Gastrocnemius medialis (tissue), 4 donors: ENCODE results near the gene ACTC1. TPM values are rescaled to one million over a fixed set of nuclear protein-coding genes. Genes with fewer than 3 reads are reported as not detected.

ENCODE experiments used
- ATAC-seq, 2 donors: fragments of 150-250 bp; one replicate each; pipeline ENCODE4 v1.9.1; 2016
- DNase-seq, 2 donors: peaks; one replicate each; pipeline ENCODE4 v3.0.0-alpha.2; 2019
- H3K27ac ChIP-seq, 4 donors: fragments of 200-600 bp; sonication (generic); 1 replicate in 1 of 4; 2 replicates in 3 of 4; pipeline ENCODE4 v1.5.1; 2016 to 2018; ENCODE audit warnings: mild to moderate bottlenecking in 2 of 4, moderate library complexity in 1 of 4
- H3K27me3 ChIP-seq, 3 donors: fragments of 200-600 bp; sonication (generic) in 2 of 3; 1 replicate in 1 of 3; 2 replicates in 2 of 3; pipeline versions ENCODE4 v1.5.1 to v1.6.0; 2016 to 2019; ENCODE audit warnings: mild to moderate bottlenecking in 1 of 3, moderate library complexity in 1 of 3
- H3K36me3 ChIP-seq, 2 donors: fragments of 200-600 bp; sonication (generic) in 1 of 2; one replicate each; pipeline ENCODE4 v1.5.1; 2017 to 2018
- H3K4me1 ChIP-seq, 2 donors: fragments of 200-600 bp; sonication (generic) in 1 of 2; one replicate each; pipeline ENCODE4 v1.5.1; 2016 to 2017; ENCODE audit warnings: mild to moderate bottlenecking in 2 of 2
- H3K4me3 ChIP-seq, 4 donors: fragments of 200-600 bp; sonication (generic) in 3 of 4; 1 replicate in 1 of 4; 2 replicates in 3 of 4; pipeline ENCODE4 v1.5.1; 2016 to 2019; ENCODE audit warnings: mild to moderate bottlenecking in 2 of 4
- H3K9me3 ChIP-seq, 3 donors: fragments of 200-600 bp; sonication (generic) in 2 of 3; 1 replicate in 1 of 3; 2 replicates in 2 of 3; pipeline ENCODE4 v1.5.1; 2016 to 2019
- CTCF ChIP-seq, 5 experiments: fragments of 450-650 bp in 3 of 5; fragments of 200-600 bp in 2 of 5; sonication (generic) in 2 of 5; IDR thresholded peaks in 4 of 5; conservative IDR thresholded peaks in 1 of 5; 1 replicate in 4 of 5; 2 replicates in 1 of 5; pipeline ENCODE4 v1.5.1; 2016 to 2019; ENCODE audit warnings: antibody characterized with exemption in 5 of 5, mild to moderate bottlenecking in 3 of 5, moderate library complexity in 3 of 5
- POLR2A ChIP-seq, 2 donors: fragments of 450-650 bp; IDR thresholded peaks; one replicate each; pipeline ENCODE4 v1.6.1; 2017; ENCODE audit warnings: antibody characterized with exemption in 2 of 2, mild to moderate bottlenecking in 2 of 2, moderate library complexity in 2 of 2
- in situ Hi-C, 4 donors: fragments of 200-750 bp; cut with MboI; loops; one replicate each; pipeline versions ENCODE4 v1.15.0 to v1.8.0; 2017; ENCODE audit warnings: low sequenced_read_pairs in 4 of 4
- intact Hi-C: fragments of 100-400 bp; cut with DNase I; formaldehyde crosslinking; loops from one replicate; pipeline ENCODE4 v1.15.1; 2023; ENCODE audit warnings: low total_unique reads
- total RNA-seq, 4 donors: library from RNA; depleted of rRNA; stranded (reverse); fragments of >200 nt; gene quantifications; one replicate each; pipeline versions ENCODE4 v1.1.0 to v1.2.3, GENCODE V29; 2016

ACTC1 gene
- total RNA-seq, 4 donors from 2014 or later: 5.6 to 449 (median 78.0) TPM

GRCh38 chr15:34828145-34828911 lies 33.0 kb upstream of the ACTC1 start:
- Histone ChIP-seq H3K27me3 (no peaks in the 10 kb centered on the region), H3K36me3 (no peaks in the 10 kb centered on the region), H3K9me3 (no peaks in the 10 kb centered on the region), H3K27ac (no peak overlapping the region), H3K4me1 (no peaks in the 10 kb centered on the region), H3K4me3 (no peak overlapping the region)
- in situ Hi-C loops (no loop called here), intact Hi-C loops (no loop called here)
- TF ChIP-seq CTCF (IDR thresholded peaks at IDR 0.05 in 4 of 5, conservative IDR thresholded peaks at IDR 0.05 in 1 of 5) (no peak), POLR2A (IDR thresholded peaks at IDR 0.05) (no peak)
- no peak for ATAC-seq
- no peak for DNase-seq

DNA sequence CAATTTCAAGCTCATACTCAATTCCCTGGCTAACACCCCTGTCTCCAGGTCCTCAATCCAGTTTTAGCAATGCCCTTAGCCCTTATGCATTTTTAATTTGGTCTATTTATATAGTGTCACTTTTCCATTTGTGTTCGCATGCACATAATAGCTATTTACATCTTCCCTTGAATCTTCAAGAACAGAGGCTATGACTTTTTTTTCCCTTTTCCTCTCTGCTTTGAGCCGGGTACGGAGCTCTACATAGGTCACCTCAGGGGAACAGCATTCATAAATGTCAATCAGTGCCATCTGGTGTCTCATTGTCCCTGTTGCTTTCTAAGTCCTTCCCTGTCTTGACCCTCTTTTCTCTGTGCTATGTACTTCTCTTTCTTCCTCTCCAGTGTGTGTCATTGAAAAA lies 26.5 kb upstream of the ACTC1 start:
- Histone ChIP-seq H3K4me3 (no peak overlapping the region), H3K27me3 (no peaks in the 10 kb centered on the region), H3K36me3 (no peaks in the 10 kb centered on the region), H3K4me1 (no peaks in the 10 kb centered on the region), H3K9me3 (no peaks in the 10 kb centered on the region), H3K27ac (no peak overlapping the region)
- intact Hi-C loops (no loop called here), in situ Hi-C loops (no loop called here)
- no peak for TF ChIP-seq POLR2A (IDR thresholded peaks at IDR 0.05)
- no peak for TF ChIP-seq CTCF (IDR thresholded peaks at IDR 0.05 in 4 of 5, conservative IDR thresholded peaks at IDR 0.05 in 1 of 5)
- ATAC-seq (no peak), DNase-seq (no peak)

DNA sequence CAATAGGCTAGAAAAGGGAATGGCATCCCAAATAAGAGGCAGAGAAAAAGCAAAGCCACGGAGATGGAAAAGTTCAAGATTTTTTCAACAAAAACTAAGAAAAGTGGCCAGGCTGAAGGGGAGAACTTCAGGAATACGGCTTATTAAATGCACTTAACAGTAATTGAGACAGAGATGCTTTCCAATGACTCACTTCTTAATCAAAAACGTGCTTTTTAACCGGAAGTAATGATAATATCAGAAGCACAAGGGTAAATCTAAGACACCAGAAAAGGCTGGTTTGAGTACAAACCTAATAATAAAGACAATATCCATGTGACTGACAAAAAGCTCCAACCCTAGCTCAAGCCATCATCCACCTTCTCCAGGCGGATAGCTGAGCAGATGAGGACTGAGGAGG lies 24.8 kb upstream of the ACTC1 start:
- Histone ChIP-seq H3K36me3 (no peaks in the 10 kb centered on the region), H3K27ac (no peak overlapping the region), H3K4me1 (no peaks in the 10 kb centered on the region), H3K4me3 (no peak overlapping the region), H3K9me3 (no peaks in the 10 kb centered on the region), H3K27me3 (no peaks in the 10 kb centered on the region)
- intact Hi-C loops: no loop called here
- TF ChIP-seq CTCF (IDR thresholded peaks at IDR 0.05 in 4 of 5, conservative IDR thresholded peaks at IDR 0.05 in 1 of 5) (no peak), POLR2A (IDR thresholded peaks at IDR 0.05) (no peak)
- ATAC-seq (no peak), DNase-seq (no peak)
- in situ Hi-C loops: no loop called here

GRCh38 chr15:34818526-34818925 lies 23.2 kb upstream of the ACTC1 start:
- no peak overlapping the region for H3K27ac ChIP-seq
- peaks cover 0 to 2% (median 0%) of the 10 kb centered on the region in 3 donors for H3K27me3 ChIP-seq
- H3K9me3 ChIP-seq: no peaks in the 10 kb centered on the region
- DNase-seq: no peak
- no peaks in the 10 kb centered on the region for H3K4me1 ChIP-seq
- no peak overlapping the region for H3K4me3 ChIP-seq
- ATAC-seq: no peak
- intact Hi-C loops: no loop called here
- TF ChIP-seq CTCF (IDR thresholded peaks at IDR 0.05 in 4 of 5, conservative IDR thresholded peaks at IDR 0.05 in 1 of 5) (no peak), POLR2A (IDR thresholded peaks at IDR 0.05) (no peak)
- in situ Hi-C loops: no loop called here
- H3K36me3 ChIP-seq: no peaks in the 10 kb centered on the region

DNA sequence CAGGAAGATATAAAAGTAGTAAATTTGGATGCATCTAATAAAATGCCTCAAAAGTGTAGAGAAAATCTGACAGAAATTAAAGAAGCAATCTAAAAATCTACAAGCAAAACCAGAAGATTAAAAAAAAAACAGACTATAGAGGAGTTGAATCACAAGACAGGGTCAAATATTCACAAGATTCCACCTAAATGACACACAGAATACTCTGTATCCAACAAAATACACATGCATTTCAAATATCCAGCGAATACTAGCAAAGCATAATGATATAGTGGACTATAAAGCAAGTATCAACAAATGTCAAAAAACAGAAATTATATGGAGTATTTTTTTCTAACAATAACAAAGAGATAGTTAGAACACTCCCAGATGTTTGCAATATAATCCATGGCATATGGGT lies 20.5 kb upstream of the ACTC1 start:
- Histone ChIP-seq H3K36me3 (no peaks in the 10 kb centered on the region), H3K9me3 (no peaks in the 10 kb centered on the region), H3K4me3 (no peak overlapping the region), H3K27me3 (peaks cover 0 to 2% (median 0%) of the 10 kb centered on the region in 3 donors), H3K27ac (no peak overlapping the region), H3K4me1 (no peaks in the 10 kb centered on the region)
- no peak for ATAC-seq
- intact Hi-C loops (no loop called here), in situ Hi-C loops (no loop called here)
- no peak for DNase-seq
- no peak for TF ChIP-seq CTCF (IDR thresholded peaks at IDR 0.05 in 4 of 5, conservative IDR thresholded peaks at IDR 0.05 in 1 of 5)
- TF ChIP-seq POLR2A (IDR thresholded peaks at IDR 0.05): no peak
